ENCODE data around the gene IL20RA. TPM values are rescaled to one million over a fixed set of nuclear protein-coding genes. Genes with fewer than 3 reads are reported as not detected.

The IL20RA gene
- polyA plus RNA-seq, 3 donors from 2014 or later = not detected

Other genes starting within 250 kb of the IL20RA start
- 1 to 10 TPM; 2.2 to 3.9 (median 2.9) TPM for gene PEX7, start 222.4 kb downstream of the IL20RA start, polyA plus RNA-seq
- under 1 TPM in 1 of 3 donors, not detected in 2; 0.10 TPM for gene SLC35D3, start 122.7 kb downstream of the IL20RA start, polyA plus RNA-seq
- gene IL22RA2, start 128.7 kb upstream of the IL20RA start, polyA plus RNA-seq = not detected
- gene IFNGR1, start 174.4 kb upstream of the IL20RA start, polyA plus RNA-seq = 10 to 100 TPM; 70.4 to 79.3 (median 70.4) TPM